Measurements from ENCODE around the gene MAPK4.

MAPK4 gene

GRCh38 chr18:50626317-50626716 is 66.4 kb downstream of the MAPK4 start:
- no peak for DNase-seq

GRCh38 chr18:50627594-50628532 is 68.0 kb downstream of the MAPK4 start:
- no peak for DNase-seq

GRCh38 chr18:50628533-50628905 is 68.6 kb downstream of the MAPK4 start:
- DNase-seq = no peak

- DNase-seq = no peak
These were observed 69.3 kb downstream of the MAPK4 start for GRCh38 chr18:50629148-50629631.

- no peak for DNase-seq
These were observed 71.0 kb downstream of the MAPK4 start for GRCh38 chr18:50630895-50631294.

GRCh38 chr18:50632895-50633515 is 73.1 kb downstream of the MAPK4 start:
- DNase-seq = no peak

GRCh38 chr18:50633992-50634391 is 74.1 kb downstream of the MAPK4 start:
- DNase-seq = no peak

GRCh38 chr18:50636366-50637057 is 76.6 kb downstream of the MAPK4 start:
- no peak for DNase-seq

GRCh38 chr18:50638016-50638883 is 78.4 kb downstream of the MAPK4 start:
- no peak for DNase-seq

GRCh38 chr18:50638884-50639420 is 79.1 kb downstream of the MAPK4 start:
- no peak for DNase-seq

GRCh38 chr18:50639711-50640110 is 79.8 kb downstream of the MAPK4 start:
- no peak for DNase-seq

- DNase-seq = no peak
These were observed 82.6 kb downstream of the MAPK4 start for GRCh38 chr18:50642439-50642838.

- DNase-seq = no peak
These were observed 84.3 kb downstream of the MAPK4 start for GRCh38 chr18:50644146-50644545.

- no peak for DNase-seq
These were observed 84.9 kb downstream of the MAPK4 start for GRCh38 chr18:50644807-50645206.

GRCh38 chr18:50647237-50647636 is 87.3 kb downstream of the MAPK4 start:
- no peak for DNase-seq

- DNase-seq = no peak
These were observed 87.9 kb downstream of the MAPK4 start for GRCh38 chr18:50647792-50648191.

- no peak for DNase-seq
These were observed 89.9 kb downstream of the MAPK4 start for GRCh38 chr18:50649821-50650220.

- DNase-seq = no peak
These were observed 91.4 kb downstream of the MAPK4 start for GRCh38 chr18:50651334-50651733.

GRCh38 chr18:50653402-50654093 is 93.7 kb downstream of the MAPK4 start:
- no peak for DNase-seq

GRCh38 chr18:50654211-50654610 is 94.3 kb downstream of the MAPK4 start:
- no peak for DNase-seq
